Activated CD4-positive, CD25-positive, alpha-beta regulatory T cell (primary cell): ENCODE results near the gene ZBTB7A.

Experiments
- DNase-seq, 4 experiments: peaks; one replicate each; lab custom pipeline; 2025; lab: John Stamatoyannopoulos, UW

Gene ZBTB7A

DNA sequence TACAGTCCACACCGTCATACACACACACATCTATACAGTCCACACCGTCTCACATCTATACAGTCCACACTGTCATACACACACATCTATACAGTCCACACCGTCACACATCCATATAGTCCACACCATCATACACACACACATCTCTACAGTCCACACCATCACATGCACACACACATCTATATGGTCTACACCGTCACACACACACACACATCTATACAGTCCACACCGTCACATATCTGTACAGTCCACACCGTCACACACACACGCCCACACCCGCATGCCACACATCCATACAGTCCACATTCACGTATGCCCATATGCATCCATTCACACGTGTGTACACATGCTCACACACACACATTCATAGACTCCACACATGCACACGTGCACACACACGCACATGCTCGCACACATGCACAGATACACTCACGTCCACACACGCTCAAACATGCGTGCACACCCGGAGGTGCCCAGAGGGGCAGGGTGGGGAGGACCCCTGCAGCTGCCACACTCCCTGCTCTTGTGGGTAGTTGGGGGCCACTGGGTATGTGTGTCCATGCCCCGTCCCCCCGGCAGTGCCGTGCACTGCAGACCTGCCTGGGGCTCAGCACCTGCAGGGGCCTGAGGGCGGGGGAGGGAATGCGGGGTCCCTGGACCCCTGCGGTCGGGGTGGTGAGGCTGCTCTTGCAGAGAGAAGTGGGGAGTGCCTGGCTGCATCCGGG lies 30.0 kb downstream of the ZBTB7A start:
- no peak for DNase-seq

DNA sequence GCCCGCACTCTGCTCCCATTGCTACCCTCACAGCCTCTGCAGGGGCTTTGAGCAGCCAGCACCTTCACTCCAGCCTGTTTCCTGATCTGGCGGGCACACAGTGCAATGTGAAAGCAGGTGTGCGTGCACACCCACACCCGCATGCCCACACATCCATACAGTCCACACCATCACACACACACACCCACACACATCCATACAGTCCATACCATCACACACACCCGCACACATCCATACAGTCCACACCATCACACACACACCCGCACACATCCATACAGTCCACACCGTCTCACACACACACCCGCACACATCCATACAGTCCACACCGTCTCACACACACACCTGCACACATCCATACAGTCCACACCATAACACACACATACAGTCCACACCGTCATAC lies 31.1 kb downstream of the ZBTB7A start:
- DNase-seq, result no peak

DNA sequence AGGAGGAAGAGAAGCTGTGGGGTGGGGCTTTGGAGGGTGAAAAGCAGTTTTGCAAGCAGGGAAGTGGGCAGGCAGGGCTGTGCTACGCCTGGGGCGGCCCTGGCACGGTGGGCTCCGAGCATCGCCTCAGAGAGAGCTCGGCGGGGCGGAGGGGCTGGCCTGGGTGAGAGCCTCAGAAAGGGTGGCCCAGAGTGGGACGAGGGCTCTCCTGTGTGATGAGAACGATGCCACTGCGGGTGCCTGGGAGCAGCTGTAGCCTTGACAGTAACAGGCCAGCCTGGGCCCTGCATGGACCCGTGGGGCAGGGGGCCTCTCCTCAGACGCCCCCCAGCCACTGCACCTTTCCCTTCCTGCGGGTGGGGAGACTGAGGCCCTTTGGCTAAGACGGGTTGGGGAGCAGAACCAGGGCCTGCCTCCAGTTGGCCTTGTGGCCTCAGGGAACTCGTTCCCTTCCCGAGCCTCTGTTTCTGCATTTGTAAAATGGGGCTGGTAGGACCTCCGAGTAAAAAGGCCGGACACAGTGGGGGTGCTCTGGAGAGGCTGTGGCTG lies 31.6 kb downstream of the ZBTB7A start:
- DNase-seq, result no peak

DNA sequence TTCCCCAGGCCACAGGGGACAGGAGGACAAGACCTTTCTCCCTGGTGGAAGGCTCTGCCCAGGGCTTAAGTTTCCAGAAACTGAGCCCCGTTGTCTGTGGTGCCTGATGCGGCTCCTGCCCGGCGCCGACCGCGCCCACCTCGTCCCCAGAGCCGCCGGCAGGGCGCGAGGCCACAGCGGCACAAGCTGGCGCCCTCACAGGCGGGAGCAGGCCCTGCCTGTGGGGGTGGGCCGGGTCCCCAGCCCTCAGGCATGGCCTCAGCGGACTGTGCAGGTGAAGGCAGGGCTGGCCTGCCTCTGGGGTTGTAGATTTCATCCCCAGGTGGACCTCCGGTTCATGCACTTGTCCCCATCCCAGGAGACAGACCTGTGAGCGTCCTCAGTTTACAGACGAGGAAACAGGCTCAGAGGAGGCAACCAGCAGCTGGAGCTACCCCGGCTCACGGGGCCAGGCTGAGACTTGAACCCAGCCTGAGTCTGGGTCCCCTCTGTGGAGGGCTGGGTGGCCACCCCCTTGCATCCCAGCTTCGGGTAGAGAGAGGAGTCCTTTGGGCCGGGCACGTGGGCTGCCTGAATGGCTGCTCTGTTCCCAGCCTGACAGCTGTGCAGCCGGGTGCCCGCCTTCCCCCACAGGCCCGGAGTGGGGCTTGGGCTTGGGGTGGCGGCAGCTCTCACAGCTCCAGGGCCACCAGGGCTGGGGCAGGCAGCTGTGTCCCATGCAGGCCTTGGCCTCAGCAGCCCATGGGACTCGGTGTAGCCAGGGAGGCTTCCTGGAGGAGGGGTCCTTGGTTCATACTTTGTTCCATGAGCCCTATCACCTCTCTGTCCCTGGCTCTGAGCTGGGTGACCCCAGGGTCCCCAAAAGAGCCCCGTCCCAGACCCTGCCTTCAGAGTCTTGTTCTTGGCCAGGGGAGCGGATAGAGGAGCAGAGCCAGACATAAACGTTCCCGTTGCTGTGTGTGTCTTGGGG lies 32.4 kb downstream of the ZBTB7A start:
- DNase-seq, result no peak

DNA sequence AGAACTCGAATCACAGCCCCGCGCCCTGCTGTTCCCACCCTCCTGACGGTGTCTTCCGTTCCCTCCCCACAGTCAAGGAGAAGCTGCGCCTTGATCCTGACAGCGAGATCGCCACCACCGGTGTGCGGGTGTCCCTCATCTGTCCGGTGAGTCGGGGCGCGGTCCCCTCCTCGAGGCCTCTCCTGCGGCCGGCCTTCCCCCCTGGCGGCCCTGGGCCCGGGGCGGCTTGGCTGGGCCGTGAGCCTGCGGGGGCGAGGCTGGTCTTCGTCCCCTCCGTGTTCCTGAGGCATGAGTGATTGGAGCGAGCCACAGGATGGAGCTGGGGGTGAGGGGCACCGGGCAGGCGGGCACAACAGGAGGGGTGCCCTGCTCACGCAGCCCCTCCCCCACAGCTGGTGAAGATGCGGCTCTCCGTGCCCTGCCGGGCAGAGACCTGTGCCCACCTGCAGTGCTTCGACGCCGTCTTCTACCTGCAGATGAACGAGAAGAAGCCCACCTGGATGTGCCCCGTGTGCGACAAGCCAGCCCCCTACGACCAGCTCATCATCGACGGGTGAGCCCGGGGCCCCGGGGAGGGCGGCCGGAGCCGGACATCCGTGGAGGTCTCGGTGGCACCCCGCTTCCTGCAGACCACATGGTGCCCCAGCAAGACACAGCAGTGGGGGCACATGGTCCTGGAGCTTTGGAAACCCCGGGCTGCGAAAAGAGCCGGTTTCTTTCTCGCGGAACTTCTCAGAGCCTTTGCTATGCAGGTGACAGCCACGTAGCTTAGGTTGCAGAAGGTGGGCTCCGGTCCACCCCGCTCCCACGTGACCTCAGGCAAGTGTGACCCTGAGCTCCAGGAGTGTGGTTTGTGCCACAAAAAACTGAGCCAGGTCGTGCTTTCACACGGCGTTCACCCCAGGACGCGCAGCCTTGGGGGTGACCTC lies 33.4 kb downstream of the ZBTB7A start:
- no peak for DNase-seq

DNA sequence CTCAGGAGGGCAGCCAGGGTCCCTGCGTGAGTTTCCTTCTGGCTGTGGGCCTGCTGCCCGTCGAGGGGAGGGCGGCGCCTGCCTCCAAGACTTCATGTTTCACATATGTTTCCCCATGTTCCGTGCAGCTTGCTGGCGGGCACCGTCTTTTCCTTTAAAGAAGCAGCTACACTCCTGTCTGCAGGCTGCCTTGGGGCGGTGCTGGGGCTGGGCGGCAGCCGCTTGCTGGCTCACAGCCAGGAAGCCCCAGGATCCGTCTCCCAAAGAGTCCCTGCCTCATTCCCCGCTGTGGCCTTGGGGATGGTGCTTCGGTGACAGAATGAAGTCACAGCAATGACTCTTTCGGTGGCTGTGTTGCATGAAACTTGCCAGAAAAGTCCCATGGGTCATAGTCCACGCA lies 34.3 kb downstream of the ZBTB7A start:
- DNase-seq, result no peak

DNA sequence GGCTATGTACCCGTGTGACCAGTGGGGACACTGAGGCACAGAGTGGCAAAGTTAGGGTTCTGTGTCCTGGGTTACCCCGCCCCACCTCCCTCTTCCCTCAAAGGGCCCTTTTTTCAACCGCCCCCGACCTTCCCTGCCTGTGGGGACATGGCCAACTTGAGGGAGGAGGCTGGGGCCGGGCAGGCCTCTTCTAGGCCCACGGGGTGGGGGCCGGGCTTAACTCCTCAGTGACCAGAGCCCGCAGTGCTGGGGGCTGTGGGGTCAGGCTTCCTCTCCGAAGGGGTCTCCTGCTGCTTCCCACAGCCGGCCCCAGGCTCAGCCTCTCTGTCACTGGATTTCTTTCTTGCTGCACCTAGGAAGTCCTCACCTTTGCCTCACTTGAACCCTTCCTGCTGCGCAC lies 35.3 kb downstream of the ZBTB7A start:
- no peak for DNase-seq

DNA sequence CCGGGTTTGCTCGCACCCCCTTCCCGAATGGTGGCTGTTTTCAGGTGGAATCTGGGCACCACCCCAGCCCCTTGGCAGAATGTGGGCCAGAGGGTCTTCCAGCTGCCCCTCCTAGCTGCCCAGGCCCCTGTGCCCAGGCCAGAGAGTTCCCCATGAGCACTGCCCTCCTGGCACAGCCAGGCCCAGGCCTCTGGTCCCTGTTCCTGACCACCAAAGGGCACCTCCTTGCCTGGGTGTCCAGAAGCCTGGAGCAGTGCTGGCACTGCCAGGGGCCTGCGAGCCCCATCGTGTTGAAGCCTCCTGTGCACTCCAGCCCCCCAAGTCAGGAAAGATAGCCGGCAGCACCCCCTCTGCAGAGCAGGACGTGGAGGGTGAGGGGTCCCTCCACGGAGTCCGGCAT lies 35.7 kb downstream of the ZBTB7A start:
- no peak for DNase-seq

DNA sequence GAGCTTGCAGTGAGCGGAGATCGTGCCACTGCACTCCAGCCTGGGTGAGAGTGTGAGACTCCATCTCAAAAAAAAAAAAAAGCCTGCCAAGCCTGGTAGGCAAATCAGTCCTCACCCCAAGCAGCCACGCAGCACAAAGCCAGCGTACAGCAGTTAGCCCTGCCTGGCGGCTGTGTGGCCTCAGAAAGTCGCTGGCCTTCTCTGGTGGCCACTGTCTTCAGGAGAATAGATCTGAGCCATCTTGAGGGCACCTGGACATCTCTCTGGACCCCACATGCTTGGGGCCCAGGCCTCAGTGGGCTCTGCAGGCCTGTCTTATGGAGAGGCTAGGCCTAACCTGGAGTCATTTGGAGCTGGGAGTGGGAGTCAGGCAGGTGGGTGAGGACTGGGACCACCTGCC lies 36.1 kb downstream of the ZBTB7A start:
- no peak for DNase-seq

DNA sequence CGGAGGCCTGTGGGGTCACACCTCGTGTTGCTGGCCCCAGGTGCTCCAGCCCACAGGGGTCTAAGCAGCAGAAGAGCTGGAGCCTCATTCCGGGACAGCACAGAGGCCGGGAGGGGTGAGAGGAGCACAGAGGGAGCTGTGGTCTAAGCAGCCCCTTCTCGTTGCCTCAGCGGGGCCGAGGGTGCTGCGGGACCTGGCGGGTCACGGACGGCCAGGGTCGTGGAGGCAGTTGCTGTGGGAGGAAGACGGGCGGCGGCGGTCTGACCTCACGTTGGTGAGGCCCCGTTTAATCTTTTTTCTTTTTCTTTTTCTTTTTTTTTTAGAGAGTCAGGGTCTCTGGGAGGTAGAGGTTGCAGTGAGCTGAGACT lies 37.5 kb downstream of the ZBTB7A start:
- no peak for DNase-seq

DNA sequence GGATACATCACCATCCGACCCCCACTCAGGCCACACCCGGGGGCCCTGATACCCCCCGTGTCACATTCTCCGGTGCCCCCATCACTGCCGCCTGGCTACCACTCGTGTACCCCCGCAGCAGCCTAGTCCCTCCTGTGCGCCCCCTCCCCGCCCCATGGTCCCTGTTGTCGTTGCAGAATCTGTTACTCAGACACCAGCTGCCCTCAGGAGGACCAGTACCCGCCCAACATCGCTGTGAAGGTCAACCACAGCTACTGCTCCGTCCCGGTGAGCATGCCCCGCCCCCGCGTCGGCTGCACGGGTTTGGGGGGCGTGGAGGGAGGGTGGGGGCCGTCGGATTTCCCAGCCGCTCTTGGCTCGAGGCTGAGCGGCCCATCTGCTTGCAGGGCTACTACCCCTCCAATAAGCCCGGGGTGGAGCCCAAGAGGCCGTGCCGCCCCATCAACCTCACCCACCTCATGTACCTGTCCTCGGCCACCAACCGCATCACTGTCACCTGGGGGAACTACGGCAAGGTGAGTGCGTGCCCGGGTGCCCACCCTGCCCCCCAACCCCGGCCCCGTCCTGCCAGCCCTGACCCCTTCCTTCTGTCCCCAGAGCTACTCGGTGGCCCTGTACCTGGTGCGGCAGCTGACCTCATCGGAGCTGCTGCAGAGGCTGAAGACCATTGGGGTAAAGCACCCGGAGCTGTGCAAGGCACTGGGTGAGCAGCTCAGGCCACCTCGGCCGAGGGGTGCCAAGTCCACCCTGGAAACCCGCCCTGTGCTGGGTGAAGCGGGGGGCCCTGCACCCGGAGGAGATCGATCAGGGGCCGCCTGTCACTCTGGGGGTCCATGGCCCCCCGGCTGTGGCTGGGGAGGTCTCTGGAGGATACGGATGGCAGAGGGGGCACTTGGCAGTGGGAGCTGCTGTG lies 38.1 kb downstream of the ZBTB7A start:
- no peak for DNase-seq

DNA sequence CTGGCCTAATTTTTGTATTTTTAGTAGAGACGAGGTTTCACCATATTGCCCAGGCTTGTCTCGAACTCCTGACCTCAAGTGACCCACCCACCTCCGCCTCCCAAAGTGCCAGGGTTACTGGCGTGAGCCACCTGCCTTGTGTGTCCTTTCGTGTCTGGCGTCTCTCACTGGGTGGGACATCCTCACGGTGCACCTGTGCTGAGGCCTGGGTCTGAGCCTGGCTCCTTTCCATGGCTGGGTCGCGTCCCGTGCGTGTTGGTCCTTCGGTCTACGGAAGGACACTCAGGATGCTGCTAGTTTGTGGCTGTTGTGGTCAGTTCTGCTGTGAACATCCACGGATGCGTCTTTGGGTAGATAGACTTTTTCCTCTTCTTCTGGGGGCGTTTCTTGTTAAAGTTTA lies 39.6 kb downstream of the ZBTB7A start:
- DNase-seq, result no peak

DNA sequence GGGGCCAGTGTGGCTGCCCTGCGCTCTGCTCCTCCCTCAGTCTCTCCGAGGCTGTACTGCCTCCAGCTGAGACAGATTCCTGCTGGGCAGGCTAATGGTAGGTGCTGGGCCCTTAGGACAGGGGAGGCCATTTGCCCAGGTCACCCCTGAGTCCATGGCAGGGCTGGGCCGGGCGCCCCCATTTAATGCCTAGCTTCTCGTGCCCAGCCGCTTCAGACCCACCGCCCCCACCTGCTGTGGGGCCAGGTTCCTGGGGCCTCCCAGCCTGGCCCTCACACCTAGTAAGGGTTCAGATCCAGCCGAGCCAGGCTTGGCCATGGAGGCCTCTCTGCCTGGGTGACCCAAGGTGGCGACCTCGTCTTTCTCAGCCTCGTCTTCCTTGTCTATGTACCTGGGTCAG lies 41.4 kb downstream of the ZBTB7A start:
- DNase-seq, result no peak

DNA sequence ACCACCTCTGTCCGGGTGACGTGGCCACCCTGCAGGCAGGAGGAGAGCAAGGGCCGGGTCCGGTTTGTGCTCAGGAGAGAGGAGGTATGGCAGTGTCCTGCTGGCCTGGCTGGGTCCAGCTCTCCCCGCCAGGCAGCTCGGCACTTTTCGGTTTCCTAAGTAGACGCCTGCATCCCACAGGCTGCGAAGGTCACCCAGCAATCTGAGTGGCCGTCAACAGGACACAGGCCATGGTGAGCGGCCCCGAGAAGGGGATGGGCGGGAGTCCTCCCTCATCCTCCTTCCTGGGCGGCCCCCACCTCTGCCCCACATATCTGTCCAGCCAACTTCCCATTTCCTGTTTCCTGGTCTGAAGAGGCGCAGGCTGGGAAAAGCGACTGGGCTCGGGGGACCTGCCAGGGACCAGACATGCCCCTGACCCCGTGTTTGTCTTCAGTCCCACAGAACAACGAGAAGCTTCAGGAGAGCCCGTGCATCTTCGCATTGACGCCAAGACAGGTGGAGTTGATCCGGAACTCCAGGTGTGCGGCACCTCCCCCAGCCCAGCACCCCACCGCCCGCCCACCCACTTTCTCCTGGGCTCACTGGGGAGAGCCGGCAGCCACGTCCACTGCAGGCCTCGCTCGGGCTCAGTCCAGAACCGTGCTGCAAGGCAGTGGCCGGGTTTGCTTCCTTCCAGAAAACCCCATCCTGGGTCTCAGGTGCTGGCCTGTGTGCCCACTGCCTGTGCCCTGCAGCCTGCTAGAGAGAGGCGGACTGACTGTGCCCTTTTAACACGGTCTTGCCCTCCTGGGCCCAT lies 42.9 kb downstream of the ZBTB7A start:
- DNase-seq, result no peak

DNA sequence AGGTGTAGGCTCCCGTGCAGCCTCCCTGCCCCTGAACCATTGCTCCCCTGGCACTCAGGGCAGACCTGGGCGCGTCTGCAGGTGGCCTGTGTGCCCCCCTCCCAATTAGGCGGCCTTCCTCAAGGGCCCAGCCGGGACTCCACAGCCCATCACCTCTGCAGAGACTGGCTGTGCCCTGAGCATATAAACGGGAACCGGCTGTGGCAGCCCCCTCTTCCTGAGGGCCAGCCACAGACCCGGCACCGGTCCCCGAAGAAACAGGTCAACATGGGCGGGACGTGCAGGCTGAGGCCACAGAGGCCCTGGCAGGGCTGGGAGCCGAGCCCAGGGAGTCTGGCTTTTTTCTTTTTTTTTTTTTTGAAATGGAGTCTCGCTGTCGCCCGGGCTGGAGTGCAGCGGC lies 47.1 kb downstream of the ZBTB7A start:
- no peak for DNase-seq

DNA sequence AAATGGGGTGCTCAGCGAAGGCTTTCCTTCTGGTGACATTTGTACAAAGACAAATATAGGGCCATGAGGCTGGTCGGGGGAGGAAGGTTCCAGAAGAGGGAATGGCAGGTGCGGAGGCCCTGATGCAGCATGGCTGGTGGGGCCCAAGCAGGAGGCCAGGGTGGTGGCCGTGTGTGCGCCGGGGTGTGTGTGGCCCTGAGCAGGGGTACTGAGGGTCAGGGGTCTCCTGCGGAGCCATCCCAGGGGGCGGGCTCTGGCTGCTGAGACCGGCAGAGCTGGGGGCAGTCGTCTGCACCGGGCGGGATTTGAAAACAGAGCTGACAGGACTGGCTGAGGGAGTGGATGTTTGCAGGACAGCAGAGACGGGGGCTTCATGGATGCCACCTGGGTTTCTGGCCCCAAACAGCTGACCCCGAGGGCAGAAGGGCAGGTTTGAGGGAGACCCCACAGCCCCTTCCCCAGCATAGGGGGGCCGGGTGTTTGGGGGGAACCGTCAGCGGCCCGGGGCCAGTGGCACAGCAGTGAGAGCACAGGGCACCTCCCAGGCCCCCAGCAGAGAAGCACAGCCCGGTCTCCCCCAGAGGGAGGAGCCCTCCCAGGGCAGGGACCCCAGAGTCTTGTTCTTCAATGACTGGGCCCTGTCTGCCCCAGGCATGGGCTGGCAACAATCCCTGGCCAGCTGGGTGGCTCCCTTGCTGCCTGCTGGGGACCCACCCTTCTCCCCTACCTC lies 47.8 kb downstream of the ZBTB7A start:
- DNase-seq, result no peak

DNA sequence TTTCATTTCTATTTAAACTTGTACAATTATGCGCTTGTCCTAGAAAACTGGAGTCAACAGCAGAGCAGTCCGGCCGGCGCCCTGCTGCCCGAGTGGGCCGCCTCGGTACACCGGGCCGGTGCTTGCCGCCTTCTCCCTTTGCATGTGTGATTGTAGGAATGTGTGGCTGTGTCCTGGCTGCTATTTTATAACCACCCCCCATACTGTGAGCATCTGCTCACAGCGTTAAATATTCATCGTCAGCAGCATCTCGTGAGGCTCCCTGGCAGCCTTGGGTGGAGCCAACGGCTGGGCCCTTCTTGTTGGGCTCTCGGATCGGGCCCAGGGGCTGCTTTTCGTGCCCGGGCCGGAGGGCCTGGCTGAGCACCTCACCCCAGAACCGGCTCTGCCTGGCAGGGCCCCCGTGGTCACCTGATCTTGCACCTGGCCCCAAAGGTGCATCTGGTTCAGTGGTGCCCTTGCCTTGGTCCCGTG lies 48.5 kb downstream of the ZBTB7A start:
- DNase-seq, result no peak

DNA sequence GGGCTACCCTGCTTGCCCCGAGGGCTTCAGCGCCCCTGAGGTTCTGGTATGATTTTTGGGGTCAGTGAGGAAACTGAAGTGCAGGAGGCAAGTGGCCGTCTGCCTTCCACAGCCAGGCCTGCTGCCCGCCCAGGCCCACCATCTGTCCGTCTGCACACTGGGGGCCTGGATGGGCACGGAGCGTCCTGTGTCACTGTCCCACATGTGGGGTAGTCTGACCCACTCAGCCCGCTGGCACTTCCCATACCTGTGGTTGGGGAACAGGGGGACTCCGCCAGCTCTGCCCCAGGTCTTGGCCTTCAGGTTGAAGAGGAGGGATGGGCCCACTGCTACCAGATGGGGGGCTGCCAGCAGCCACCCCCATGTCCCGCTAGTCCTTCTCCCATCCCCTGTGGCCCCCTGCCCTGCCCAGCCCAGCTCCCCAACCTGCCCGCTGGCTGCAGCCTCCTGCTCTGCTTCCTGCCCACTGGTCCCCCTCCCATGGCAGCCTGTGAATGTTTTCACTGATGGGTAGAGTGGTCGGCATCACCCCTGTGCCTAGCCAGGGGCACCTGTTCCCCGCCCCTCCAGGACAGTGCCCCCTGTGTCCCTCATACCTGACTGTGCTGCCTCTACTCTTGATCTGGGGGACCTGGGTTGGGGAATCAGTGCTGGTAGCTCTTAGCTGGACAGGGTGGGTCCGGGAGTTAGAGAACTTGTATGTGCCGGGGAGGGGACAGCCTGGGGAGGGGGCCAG lies 49.6 kb downstream of the ZBTB7A start:
- no peak for DNase-seq

DNA sequence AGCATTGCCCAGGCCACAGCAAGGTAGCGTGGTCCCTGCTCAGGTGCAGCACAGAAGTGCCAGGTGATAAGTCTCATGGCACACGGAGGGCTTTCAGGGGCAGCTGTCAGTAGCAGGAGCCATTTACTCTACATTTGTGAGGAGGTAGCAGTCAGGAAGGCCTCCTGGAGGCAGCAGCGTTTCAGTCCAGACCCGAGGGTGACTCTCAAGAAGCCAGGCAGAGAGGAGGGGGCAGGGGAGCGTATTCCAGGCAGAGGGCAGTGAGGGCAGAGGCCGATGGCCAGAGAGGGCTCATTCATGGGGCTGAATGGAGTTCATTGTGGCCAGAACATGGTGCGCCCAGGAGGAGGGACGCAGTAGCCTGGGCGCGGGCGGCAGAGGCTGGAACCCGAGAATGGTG lies 50.2 kb downstream of the ZBTB7A start:
- no peak for DNase-seq
